WTC11 (cell line): ENCODE measurements around the gene SMPD1. TPM values are rescaled to one million over a fixed set of nuclear protein-coding genes. Genes with fewer than 3 reads are reported as not detected.

Experiments used
- ATAC-seq: fragments of 200-7000 bp; cut with Tn5 transposase; 2 replicates; pipeline ENCODE4 v1.10.0; 2021; ENCODE audit warnings: mild to moderate bottlenecking, moderate library complexity
- CTCF ChIA-PET: fragments of 300-600 bp; sonication (Branson Sonifier 250); formaldehyde crosslinking; loops from one replicate; lab custom pipeline; 2021; ENCODE audit warnings: antibody characterized with exemption; lab: Charles Lee
- POLR2A ChIA-PET: fragments of 350-600 bp; sonication (Branson Sonifier 250); formaldehyde crosslinking; loops from one replicate; lab custom pipeline; 2021; ENCODE audit warnings: antibody characterized with exemption; lab: Charles Lee
- DNase-seq: peaks from one replicate; pipeline ENCODE4 v3.0.0; 2021; ENCODE audit warnings: low spot score
- H3K27ac Mint-ChIP-seq: 2 replicates; pipeline ENCODE4 v1.8.0; 2021; ENCODE audit warnings: mixed read lengths
- H3K27me3 Mint-ChIP-seq: 2 replicates; pipeline ENCODE4 v1.8.0; 2021; ENCODE audit warnings: low read depth, mild to moderate bottlenecking, moderate library complexity, mixed read lengths
- H3K36me3 Mint-ChIP-seq: 2 replicates; pipeline ENCODE4 v1.8.0; 2021; ENCODE audit warnings: mixed read lengths
- H3K4me1 Mint-ChIP-seq: 2 replicates; pipeline ENCODE4 v1.8.0; 2022; ENCODE audit warnings: mixed read lengths
- H3K4me3 Mint-ChIP-seq: 2 replicates; pipeline ENCODE4 v1.8.0; 2021; ENCODE audit warnings: mild to moderate bottlenecking, moderate library complexity, mixed read lengths
- H3K9me3 Mint-ChIP-seq: 2 replicates; pipeline ENCODE4 v1.8.0; 2021; ENCODE audit warnings: mixed read lengths
- ETV6 ChIP-seq: sonication (generic); formaldehyde crosslinking; IDR thresholded peaks from 2 replicates; pipeline ENCODE4 v1.8.1; 2022; ENCODE audit warnings: mild to moderate bottlenecking, missing genetic modification reagents
- FOXK1 ChIP-seq: sonication (generic); formaldehyde crosslinking; IDR thresholded peaks from 2 replicates; pipeline ENCODE4 v1.8.0; 2022; ENCODE audit warnings: mild to moderate bottlenecking, moderate library complexity, missing genetic modification reagents
- HMGA2 ChIP-seq: fragments of 250-450 bp; sonication (Bioruptor Pico); IDR thresholded peaks from 2 replicates; pipeline ENCODE4 v1.4.0; 2021; ENCODE audit warnings: mild to moderate bottlenecking, moderate library complexity
- HMGXB4 ChIP-seq: sonication (generic); formaldehyde crosslinking; IDR thresholded peaks from 2 replicates; pipeline ENCODE4 v1.8.1; 2023; ENCODE audit warnings: mild to moderate bottlenecking, moderate library complexity, missing genetic modification reagents
- IRF2 ChIP-seq: sonication (generic); formaldehyde crosslinking; IDR thresholded peaks from 2 replicates; pipeline ENCODE4 v1.8.0; 2022; ENCODE audit warnings: low read depth, missing genetic modification reagents, borderline replicate concordance
- NFATC4 ChIP-seq: fragments of 250-450 bp; sonication (Bioruptor Pico); IDR thresholded peaks from 2 replicates; pipeline ENCODE4 v1.9.0; 2021; ENCODE audit warnings: mild to moderate bottlenecking
- NR3C1 ChIP-seq: sonication (generic); formaldehyde crosslinking; conservative IDR thresholded peaks from 2 replicates; pipeline ENCODE4 v1.8.1; 2023; ENCODE audit warnings: low read depth, mild to moderate bottlenecking, missing genetic modification reagents
- PREB ChIP-seq: sonication (generic); formaldehyde crosslinking; IDR thresholded peaks from 2 replicates; pipeline ENCODE4 v1.8.1; 2022; ENCODE audit warnings: mild to moderate bottlenecking, missing genetic modification reagents, moderate library complexity, borderline replicate concordance
- RORB ChIP-seq: fragments of 250-450 bp; sonication (Bioruptor Pico); IDR thresholded peaks from 2 replicates; pipeline ENCODE4 v1.9.0; 2021; ENCODE audit warnings: mild to moderate bottlenecking
- TCF7 ChIP-seq: sonication (generic); formaldehyde crosslinking; IDR thresholded peaks from 2 replicates; pipeline ENCODE4 v1.8.0; 2022; ENCODE audit warnings: mild to moderate bottlenecking, low read depth, missing genetic modification reagents, moderate library complexity
- TEAD1 ChIP-seq: sonication (generic); formaldehyde crosslinking; IDR thresholded peaks from 2 replicates; pipeline ENCODE4 v1.8.0; 2022; ENCODE audit warnings: mild to moderate bottlenecking, missing genetic modification reagents
- ZNF263 ChIP-seq: sonication (generic); formaldehyde crosslinking; IDR thresholded peaks from 2 replicates; pipeline ENCODE4 v1.8.1; 2022; ENCODE audit warnings: low read depth, mild to moderate bottlenecking, moderate library complexity, missing genetic modification reagents
- ZNF317 ChIP-seq: sonication (generic); formaldehyde crosslinking; IDR thresholded peaks from 2 replicates; pipeline ENCODE4 v1.8.1; 2023; ENCODE audit warnings: low read depth, mild to moderate bottlenecking, moderate library complexity, missing genetic modification reagents, borderline replicate concordance
- total RNA-seq: library from RNA; stranded (reverse); gene quantifications from 3 replicates; pipeline ENCODE4 v1.2.3, GENCODE V29; 2021
- TF ChIP-seq, protein P1 (sequence below): sonication (generic); formaldehyde crosslinking; IDR thresholded peaks from 2 replicates; pipeline ENCODE4 v1.8.0; 2022; ENCODE audit warnings: mild to moderate bottlenecking, missing genetic modification reagents
- TF ChIP-seq, protein P2 (sequence below): fragments of 250-450 bp; sonication (Bioruptor Pico); IDR thresholded peaks from 2 replicates; pipeline ENCODE4 v1.9.0; 2021; ENCODE audit warnings: mild to moderate bottlenecking
- TF ChIP-seq, protein P3 (sequence below): fragments of 250-450 bp; sonication (Bioruptor Pico); IDR thresholded peaks from 2 replicates; pipeline ENCODE4 v1.9.0; 2021; ENCODE audit warnings: mild to moderate bottlenecking
- TF ChIP-seq, protein P4 (sequence below): fragments of 250-450 bp; sonication (Bioruptor Pico); IDR thresholded peaks from 2 replicates; pipeline ENCODE4 v1.9.0; 2021; ENCODE audit warnings: mild to moderate bottlenecking, borderline replicate concordance

The SMPD1 gene
- total RNA-seq, 1 experiment from 2014 or later: 4.4 TPM

DNA sequence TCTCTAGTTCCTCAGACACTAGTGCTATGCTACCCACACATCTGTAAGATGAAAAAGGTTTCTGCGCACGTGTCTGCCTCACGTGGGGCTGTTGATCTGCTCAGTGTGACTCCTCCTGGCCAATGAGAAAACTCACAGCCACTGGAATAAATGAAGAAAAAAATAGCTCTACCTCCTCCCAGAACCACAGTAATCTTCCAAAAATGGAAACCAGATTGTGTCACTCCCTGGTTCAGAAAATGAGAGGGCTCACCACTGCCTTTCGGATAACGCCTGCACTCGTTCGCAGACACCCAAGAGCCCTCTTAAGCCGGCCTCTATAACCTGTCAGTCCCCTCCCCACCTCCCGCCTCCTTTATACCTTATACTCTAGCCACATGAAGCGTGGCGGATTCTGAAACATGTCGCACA is 23.5 kb downstream of the SMPD1 start (continued):
- TF ChIP-seq IRF2 (CRISPR knock-in tag) (no peak), PREB (CRISPR knock-in tag) (no peak)
- TF ChIP-seq, protein P1, sequence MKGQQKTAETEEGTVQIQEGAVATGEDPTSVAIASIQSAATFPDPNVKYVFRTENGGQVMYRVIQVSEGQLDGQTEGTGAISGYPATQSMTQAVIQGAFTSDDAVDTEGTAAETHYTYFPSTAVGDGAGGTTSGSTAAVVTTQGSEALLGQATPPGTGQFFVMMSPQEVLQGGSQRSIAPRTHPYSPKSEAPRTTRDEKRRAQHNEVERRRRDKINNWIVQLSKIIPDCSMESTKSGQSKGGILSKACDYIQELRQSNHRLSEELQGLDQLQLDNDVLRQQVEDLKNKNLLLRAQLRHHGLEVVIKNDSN (CRISPR knock-in tag): no peak

DNA sequence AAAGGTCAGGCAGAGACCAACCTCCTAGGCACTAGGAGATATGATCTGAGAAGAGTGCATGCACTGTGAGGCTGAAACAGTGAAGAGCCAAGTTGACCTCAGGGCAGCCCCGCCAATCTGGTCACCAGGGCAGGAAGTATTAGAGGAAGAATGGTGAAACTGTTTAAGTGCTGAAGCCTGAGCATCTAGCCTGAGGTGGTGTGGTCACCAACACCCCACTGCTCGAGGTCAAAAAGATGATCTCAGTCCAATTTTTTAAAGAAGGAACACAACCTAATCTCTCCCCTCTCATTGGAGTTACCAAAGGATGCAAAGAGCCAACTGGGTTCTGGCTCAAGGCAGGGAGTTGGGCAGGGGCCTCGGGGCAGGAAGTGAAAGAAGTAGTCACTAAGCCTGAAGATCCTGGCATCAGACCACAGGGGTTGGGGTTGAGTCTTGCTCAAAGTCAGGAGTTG is 24.6 kb downstream of the SMPD1 start:
- POLR2A ChIA-PET: no interaction called here

More for the DNA sequence above, 24.6 kb downstream of the SMPD1 start:
- Mint-ChIP-seq H3K9me3 (no peaks in the 10 kb centered on the region), H3K36me3 (no peaks in the 10 kb centered on the region), H3K4me3 (no peak overlapping the region), H3K27me3 (peaks cover 6% of the 10 kb centered on the region), H3K27ac (no peak overlapping the region), H3K4me1 (peaks cover 12% of the 10 kb centered on the region)
- no peak for ATAC-seq
- CTCF ChIA-PET: no interaction called here
- DNase-seq: no peak
- TF ChIP-seq HMGA2 (CRISPR knock-in tag) (no peak), NR3C1 (CRISPR knock-in tag) (no peak), ZNF317 (no peak), TCF7 (CRISPR knock-in tag) (no peak), RORB (no peak), FOXK1 (CRISPR knock-in tag) (no peak), ETV6 (CRISPR knock-in tag) (no peak), ZNF263 (no peak), TEAD1 (CRISPR knock-in tag) (no peak), NFATC4 (CRISPR knock-in tag) (no peak), HMGXB4 (no peak)
- TF ChIP-seq, protein P2, sequence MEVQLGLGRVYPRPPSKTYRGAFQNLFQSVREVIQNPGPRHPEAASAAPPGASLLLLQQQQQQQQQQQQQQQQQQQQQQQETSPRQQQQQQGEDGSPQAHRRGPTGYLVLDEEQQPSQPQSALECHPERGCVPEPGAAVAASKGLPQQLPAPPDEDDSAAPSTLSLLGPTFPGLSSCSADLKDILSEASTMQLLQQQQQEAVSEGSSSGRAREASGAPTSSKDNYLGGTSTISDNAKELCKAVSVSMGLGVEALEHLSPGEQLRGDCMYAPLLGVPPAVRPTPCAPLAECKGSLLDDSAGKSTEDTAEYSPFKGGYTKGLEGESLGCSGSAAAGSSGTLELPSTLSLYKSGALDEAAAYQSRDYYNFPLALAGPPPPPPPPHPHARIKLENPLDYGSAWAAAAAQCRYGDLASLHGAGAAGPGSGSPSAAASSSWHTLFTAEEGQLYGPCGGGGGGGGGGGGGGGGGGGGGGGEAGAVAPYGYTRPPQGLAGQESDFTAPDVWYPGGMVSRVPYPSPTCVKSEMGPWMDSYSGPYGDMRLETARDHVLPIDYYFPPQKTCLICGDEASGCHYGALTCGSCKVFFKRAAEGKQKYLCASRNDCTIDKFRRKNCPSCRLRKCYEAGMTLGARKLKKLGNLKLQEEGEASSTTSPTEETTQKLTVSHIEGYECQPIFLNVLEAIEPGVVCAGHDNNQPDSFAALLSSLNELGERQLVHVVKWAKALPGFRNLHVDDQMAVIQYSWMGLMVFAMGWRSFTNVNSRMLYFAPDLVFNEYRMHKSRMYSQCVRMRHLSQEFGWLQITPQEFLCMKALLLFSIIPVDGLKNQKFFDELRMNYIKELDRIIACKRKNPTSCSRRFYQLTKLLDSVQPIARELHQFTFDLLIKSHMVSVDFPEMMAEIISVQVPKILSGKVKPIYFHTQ (CRISPR knock-in tag): no peak
- TF ChIP-seq, protein P3, sequence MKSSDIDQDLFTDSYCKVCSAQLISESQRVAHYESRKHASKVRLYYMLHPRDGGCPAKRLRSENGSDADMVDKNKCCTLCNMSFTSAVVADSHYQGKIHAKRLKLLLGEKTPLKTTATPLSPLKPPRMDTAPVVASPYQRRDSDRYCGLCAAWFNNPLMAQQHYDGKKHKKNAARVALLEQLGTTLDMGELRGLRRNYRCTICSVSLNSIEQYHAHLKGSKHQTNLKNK (CRISPR knock-in tag): no peak
- TF ChIP-seq, protein P4, sequence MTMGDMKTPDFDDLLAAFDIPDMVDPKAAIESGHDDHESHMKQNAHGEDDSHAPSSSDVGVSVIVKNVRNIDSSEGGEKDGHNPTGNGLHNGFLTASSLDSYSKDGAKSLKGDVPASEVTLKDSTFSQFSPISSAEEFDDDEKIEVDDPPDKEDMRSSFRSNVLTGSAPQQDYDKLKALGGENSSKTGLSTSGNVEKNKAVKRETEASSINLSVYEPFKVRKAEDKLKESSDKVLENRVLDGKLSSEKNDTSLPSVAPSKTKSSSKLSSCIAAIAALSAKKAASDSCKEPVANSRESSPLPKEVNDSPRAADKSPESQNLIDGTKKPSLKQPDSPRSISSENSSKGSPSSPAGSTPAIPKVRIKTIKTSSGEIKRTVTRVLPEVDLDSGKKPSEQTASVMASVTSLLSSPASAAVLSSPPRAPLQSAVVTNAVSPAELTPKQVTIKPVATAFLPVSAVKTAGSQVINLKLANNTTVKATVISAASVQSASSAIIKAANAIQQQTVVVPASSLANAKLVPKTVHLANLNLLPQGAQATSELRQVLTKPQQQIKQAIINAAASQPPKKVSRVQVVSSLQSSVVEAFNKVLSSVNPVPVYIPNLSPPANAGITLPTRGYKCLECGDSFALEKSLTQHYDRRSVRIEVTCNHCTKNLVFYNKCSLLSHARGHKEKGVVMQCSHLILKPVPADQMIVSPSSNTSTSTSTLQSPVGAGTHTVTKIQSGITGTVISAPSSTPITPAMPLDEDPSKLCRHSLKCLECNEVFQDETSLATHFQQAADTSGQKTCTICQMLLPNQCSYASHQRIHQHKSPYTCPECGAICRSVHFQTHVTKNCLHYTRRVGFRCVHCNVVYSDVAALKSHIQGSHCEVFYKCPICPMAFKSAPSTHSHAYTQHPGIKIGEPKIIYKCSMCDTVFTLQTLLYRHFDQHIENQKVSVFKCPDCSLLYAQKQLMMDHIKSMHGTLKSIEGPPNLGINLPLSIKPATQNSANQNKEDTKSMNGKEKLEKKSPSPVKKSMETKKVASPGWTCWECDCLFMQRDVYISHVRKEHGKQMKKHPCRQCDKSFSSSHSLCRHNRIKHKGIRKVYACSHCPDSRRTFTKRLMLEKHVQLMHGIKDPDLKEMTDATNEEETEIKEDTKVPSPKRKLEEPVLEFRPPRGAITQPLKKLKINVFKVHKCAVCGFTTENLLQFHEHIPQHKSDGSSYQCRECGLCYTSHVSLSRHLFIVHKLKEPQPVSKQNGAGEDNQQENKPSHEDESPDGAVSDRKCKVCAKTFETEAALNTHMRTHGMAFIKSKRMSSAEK (CRISPR knock-in tag): no peak
